Measurements from ENCODE around the gene CD37.

The CD37 gene

DNA sequence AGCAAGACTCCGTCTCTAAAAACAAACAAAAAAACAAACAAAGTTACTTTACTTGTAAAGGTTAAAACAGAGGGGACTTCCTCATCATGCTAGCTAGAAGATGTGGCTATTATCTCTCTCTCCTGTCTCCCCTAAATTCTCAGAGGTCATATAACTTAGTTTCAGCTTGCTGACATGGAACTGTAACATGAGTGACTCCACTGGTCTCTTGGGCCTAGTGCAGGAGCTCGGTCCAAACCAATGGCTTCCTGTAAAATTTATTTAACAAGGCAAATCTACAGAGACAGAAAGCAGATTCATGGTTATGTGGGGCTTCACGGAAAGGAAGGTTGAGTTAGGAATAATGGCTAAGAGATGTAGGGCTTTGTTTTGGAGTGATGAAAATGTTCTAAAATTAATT is 43.3 kb downstream of the CD37 start:
- no peak for DNase-seq (ENCODE audit: low read depth, low spot score)

DNA sequence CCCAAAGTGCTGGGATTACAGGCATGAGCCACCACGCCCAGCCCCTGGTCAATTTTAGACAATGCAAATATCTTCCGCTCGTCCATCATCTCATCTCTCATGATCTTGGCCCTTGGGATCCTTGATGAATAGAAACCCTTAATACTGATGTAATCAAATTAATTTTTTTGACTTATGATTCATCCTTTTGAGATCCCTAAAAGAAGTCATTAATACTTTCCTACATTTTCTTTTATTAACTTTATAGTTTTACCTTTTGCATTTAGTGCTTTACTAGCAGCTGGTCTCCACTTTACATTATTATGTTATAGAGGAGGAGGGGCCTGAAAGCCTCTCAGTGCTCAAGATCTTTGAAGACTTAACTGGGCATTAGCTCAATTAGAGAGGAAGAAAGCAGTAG is 45.2 kb downstream of the CD37 start:
- DNase-seq (ENCODE audit: low read depth, low spot score), result no peak

DNA sequence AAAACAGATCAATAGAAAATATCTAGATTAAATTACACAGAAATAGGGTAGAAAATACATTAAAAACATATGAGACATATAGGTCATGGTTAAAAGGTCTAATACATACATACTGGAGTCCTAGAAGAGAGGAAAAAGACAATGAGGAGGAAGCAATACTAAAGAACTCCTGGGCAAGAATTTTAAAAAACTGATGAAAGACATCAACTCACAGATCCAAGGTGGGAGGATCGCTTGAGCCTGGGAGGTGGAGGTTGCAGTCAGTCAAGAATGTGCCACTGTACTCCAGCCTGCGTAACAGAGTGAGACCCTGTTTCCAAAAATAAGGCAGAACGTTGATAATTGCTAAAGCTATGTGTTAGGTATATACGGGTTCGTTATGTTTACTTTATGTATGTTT is 47.4 kb downstream of the CD37 start:
- DNase-seq (ENCODE audit: low read depth, low spot score), result no peak

DNA sequence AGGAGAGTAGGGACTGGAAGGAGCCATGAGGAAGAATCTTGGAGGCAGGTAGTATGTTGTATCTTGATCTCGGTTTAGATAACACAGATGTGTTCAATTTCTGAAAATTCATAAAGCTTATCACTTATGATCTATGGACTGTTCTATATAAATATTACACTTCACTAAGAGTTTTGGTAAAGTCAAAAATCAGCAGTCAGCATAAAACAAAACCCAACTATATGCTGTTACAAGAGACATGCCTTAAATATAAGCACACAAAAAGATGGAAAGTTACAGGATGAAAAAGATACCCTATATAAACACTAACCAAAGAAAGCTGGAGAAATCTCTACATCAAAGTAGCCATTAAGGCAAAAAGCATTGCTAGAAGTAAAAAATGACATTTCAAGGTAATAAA is 48.4 kb downstream of the CD37 start:
- DNase-seq (ENCODE audit: low read depth, low spot score), result no peak

DNA sequence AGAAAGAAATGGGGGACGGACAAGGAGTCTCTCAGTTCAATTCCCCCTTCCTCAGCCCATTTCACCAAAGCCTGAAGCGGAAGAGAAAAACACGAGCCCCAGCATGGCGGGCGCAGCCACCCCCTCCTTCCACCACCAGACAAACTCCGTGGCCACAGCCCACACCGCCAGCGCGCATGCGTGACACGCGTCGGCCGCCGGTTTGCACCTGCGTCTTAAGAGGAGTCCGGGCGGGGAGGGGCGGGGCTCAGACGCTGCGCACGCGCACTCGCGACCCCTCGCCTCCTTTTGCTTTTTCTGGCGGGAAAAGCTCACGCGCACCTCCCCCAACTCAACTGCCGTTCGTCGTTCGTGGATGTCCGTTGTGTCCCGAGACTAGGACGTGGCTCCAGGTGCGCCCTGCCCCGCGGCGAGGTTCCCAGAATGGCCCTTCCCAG is 52.7 kb downstream of the CD37 start, which contains the start of gene KASH5:
KASH5 (plus strand) TSS at position 314 of the 437 bp plus-strand sequence. CDS start 2,635 bp downstream, outside the sequence.
- no peak for DNase-seq (ENCODE audit: low read depth, low spot score)

DNA sequence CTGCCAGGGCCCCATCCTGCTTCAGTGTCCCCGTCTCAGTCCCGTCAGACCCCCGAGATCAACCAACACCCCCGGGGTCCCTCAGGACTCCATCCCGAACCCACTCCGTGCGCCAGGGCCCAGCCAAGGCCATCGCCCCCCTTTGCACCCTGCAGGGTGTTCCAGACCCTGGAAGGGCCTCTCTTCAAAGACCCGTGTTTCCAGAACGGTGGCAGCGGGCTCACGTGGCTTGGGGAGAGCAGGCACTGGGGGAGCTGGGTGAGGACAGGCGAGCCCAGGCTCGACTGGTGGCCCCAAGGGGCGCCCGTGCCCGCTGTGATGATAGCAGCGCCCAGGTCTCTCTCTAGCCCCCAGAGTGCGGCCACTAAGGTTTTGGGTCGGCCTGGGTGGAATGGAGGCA is 54.2 kb downstream of the CD37 start:
- DNase-seq (ENCODE audit: low read depth, low spot score), result no peak
